GM21528 (cell line): ENCODE data around the gene PDZD7.
A peak's percentile ranks its signal among the peaks of the same experiment; 100 is the strongest.

Experiments
- ATAC-seq: cut with Tn5 transposase; IDR thresholded peaks from one replicate; pipeline ENCODE4 v1.9.1; 2021; ENCODE audit warnings: mild to moderate bottlenecking, moderate library complexity; ENCODE audit not compliant: unreplicated experiment, low FRiP score

The PDZD7 gene

DNA sequence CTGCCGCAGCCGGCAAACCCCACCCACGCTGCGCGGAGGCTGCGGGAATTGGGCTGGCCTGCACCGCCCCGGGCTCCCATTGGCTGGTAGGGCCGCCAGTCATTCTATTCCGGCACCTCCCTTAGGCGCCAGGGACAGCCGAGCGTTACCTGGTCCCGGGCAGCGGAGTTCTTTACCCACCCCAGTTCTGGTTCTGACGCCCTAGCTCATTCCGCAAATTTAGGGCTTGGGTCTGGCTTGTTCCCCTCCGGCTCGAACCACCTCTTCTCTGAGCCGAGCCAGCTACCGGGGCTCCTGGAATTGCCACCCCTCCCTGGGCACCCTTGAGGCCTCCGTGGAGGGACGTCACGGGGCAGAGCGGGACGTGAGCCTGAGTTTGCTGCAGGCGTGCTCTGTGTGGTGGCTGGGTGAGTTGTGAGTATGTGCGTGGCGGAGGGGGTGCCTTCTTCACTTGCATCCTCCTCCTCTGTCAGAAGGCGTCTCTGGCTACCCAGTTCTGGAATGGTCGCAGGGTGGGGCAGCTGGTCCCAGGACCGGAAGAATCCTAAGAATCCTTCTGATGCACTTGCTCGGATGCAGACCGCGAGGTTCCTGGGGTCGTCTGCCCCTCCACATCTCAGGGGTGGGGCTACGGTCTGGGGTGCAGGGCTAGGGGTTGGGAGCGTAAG, at the start of gene PDZD7, which contains the start of gene SFXN3:
Gene PDZD7 (minus strand): TSS at position 2 of the 668 bp plus-strand sequence. CDS start 910 bp downstream, outside the sequence.
Gene SFXN3 (plus strand): TSS at position 107 of the 668 bp plus-strand sequence. CDS start 3,461 bp downstream, outside the sequence.
- peak; percentile 86 for ATAC-seq

DNA sequence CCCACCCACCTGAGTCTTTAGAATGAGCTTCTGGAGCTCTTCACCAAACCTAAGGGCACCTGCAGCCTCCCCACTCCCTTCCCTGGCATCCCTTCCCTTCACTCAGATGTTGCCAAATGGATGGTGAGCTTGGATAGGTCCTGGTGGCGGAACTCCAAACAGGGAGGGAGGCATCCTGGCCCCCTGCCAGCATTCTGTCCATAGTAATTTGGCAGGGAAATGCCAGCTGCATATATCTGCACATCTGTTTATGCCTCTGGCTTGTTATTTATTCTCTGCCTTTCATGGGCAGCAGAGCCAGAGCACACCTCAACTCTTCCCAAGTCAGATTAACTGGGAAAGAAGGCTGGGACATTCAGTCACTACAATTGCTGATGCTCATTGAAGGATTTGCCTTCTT, 48.9 kb upstream of the PDZD7 start:
- ATAC-seq, result no peak

DNA sequence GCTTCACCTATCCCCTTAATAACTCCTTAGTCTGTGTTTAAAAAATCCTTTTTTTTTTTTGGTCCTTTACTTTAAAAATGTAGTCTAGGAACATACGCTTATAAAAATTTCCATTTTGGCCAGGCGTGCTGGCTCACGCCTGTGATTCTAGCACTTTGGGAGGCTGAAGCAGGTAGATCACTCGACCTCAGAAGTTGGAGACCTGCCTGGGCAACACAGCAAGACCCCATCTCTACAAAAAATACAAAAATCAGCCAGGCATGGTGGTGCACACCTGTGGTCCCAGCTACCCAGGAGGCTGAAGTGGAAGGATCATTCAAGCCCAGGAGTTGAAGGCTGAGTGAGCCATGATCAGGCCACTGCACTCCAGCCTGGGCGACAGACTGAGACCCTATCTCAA, 45.7 kb upstream of the PDZD7 start:
- no peak for ATAC-seq

DNA sequence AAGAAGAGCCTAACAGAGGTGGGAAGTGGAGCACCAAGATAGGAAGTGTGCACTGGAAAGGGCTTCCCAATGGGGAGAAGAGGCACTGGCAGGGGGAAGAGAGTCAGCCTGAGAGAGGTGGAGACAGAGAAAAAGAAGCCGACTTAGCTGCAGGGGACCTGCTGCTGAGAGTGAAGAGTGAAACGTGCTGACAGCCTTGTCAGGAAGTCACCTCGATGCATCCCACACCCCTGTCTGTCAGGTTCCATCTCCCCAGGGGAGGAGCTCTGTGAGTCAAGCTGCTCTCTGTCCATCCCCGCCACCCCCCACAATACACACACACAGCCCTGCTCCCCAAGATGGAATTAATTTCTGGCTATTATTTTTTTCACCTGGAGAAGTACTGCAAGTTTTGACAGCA, 44.8 kb upstream of the PDZD7 start:
- ATAC-seq, result no peak

DNA sequence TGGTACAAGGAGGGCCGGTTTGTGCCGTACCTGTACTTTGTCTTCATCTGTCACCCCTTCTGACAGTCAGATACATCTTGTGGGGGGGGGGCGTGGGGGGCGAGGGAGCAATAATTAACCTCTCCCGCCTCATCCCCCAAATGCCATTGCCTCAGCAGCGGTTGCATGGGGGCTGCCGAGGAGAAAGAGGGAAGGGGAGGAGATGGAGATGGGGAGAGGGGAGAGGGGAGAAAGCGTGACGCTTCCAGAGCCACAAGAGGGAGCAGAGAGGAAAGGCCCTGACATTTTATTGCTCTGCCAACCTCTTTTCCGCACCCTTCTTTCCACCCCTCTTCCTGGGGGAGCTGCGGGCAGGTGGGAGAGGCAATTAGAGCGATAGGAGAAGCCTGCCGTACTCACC, 42.7 kb upstream of the PDZD7 start:
- no peak for ATAC-seq

DNA sequence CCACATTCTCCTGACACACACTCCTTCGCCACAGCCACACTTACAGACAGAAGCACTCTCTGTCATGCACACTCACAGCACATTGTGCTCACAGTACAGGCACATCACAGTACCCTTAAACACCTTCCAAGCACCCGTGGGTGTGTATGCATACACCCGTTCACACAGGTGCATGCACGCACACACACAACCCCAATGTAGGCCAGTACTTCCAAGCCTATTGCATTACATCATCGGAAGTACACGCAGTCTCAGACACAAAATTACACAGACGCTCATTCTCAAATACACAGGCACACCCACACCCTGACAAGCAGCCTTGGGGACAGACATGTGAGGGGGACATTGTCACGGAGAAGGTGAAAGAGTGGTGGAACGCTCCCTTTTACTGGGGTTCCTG, 42.0 kb upstream of the PDZD7 start:
- no peak for ATAC-seq

DNA sequence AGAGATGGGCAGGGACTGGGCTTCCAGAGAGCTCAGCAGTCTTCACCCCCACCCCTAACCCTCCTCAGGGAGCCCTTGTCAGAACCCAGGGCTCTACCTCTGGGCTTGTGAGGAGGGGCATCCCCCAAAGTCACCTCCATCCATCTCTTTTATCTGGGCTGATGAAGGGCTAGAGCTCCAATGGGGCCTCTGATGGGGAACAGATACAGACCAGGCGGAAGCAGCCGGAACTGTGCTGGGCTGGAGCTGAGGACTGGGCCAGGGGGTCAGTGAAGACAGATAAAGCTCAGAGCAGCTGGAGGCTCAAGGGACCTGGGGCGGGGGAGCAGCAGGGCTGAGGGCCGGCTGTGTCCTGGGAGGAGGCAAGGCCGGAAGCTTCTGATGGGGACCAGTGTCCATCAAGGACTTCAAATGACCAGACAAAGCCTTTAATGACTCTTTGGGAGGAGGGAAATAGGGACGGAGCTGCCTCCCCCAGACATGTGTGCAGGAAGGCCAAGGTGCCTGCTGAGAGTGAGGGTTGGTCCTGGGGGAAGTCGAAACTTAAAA, 41.0 kb upstream of the PDZD7 start:
- ATAC-seq, result no peak

DNA sequence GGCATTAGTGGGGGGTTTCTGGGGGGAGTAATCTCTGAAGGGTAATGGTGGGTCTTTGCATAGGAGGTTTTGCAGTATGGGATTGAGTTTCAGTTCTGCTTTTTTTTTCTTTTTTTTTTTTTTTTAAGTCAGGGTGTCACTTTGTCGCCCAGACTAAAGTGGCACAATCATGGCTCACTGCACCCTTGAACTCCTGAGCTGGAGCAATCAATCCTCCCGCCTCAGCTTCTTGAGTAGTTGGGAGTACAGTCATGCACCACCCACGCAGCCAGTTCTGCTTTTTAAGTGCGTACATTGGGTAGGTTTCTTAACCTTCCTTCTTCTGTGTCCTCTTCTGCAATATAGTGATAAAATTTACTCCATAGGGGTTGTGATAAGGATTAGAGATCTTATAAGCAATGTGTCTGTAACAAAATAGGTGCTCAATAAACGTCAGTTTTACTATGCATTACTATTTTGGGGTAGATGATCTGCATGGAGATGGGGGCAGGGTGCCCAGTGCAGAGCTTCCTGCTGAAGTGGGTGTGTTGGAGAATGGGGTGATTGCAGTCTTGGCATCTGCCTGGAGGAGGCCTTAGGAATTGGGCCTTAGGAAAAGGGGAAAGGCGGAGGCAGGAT, 40.4 kb upstream of the PDZD7 start:
- ATAC-seq, result no peak

DNA sequence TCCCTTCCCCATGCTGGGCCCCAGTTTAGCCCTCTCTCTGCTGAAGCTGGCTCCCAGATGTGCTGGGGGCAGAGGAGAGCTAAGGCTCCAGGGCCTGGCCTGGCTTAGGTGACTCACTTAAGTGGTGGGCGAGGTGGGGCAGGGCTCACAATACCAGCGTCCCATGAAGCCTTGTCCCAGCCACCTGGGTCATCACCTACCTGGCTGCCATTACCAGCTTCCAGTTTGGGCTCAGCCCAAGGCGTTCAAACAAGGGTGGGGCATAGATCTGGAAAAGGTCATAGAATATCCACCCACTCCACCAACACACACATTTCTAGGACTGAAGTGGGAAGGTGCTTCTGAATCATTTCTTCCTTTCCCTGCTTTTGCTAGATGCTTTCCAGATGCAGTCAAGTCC, 39.2 kb upstream of the PDZD7 start:
- ATAC-seq, result no peak

DNA sequence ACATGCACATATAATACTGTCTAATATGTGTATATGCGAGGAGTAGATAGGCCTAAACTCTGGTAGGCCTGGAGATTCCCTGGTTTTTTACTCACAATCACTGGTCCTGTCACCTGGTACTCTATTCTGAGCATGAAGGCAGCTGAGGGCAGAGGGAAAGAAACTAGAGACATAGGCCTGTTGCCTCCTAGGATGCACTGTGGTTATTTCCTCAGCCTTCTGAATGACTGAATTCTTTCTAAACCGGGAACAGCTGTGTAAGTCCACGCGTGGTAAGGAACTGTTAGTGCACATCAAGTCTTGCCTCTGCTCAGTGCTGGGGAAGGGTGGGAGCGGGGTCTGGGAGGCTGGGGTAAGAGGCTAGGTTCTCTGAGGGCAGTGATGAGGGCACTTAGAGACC, 38.5 kb upstream of the PDZD7 start:
- ATAC-seq, result no peak

DNA sequence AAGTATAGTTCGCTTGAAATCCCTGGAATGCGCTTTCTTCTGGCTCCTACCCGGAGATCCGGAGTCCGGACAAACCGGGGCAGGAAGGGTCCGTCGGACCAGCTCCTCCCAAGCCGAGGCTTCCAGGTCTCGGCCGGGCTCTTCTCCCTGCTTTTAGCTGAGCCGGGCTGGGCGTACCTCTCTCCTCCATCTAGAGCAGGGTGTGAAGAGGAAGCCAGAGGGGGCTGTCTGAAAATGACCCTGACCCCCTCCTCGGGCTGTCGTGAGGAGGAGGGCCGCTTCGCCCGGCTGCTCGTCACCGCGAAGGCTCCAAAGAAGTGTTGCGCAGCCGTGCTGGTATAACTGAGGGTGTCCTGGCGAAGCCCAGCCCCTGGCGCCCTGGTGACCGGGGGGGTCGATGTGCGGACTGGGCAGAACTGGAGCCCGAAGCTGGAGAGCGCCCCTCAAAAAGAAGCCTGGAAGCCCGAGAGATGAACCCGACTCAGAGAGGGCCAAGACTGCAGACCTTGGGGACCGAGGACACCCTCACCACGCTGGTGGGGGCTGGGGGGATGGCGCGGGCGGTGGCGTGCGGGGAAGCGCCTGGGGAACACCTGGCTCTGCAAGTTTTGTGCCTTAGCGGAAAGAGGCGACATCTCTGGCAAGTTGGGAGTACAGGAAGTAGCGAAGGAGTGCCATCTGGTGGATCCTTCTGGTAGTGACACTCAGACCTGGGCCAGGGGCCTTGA, 36.6 kb upstream of the PDZD7 start:
- ATAC-seq, result peak; percentile 54

DNA sequence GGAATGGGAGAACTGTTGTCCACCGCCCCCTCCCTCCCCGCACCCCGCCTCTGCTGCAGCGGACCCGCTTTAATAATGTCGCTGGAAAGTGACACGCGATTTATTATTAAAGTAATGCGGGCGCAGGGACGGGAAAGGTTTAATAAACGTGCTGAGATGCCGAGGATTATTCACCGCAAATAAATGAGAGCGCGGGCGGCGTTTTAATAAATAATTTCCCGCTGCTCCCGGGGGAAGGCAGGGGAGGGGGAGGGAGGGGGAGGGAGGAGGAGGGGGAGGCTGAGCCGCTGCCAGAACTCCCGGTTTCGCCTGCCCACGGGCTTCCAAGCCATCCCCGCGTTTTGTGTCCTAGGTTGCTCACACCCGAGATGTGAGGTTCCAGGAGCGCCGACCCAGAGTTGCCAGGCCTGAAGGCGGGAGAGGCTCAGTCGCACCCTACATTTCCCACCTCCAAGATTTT, 36.0 kb upstream of the PDZD7 start:
- ATAC-seq, result no peak

DNA sequence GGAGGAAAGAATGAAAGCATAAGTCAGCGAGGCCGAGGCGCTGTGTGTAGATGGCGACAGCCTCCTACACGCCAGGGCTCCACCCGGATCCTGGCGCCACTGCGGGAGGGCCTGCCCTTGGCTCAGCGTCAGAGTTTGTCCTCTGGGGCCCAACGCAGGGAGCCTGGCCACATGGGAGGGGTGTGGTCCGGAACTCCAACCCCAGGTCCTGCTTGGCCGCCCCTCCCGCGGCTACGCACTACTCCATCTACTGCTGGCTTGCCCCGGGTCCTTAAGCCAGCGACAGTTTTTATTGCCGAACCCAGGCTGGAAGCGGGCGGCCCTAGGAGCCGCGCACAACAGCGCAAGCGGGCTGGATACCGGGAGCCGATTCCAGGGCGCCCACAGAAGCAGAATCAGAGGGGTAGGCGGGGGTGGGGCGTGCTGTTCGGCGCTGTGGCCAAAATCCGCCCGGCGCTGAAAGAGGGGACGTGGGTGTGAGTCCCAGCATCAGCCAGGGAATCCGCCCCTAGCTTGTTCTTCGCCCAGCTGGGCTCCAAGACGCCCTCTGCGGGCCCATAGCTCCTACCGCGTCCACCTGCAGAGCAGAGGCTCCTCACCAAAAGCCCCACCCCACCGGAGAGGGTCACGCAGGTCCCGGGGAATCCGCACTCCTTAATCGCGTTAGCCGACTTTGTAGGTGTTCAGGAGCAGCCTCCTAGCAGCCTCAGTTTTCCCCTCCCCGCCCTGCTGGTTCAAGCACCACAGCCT, 35.4 kb upstream of the PDZD7 start:
- ATAC-seq, result no peak

DNA sequence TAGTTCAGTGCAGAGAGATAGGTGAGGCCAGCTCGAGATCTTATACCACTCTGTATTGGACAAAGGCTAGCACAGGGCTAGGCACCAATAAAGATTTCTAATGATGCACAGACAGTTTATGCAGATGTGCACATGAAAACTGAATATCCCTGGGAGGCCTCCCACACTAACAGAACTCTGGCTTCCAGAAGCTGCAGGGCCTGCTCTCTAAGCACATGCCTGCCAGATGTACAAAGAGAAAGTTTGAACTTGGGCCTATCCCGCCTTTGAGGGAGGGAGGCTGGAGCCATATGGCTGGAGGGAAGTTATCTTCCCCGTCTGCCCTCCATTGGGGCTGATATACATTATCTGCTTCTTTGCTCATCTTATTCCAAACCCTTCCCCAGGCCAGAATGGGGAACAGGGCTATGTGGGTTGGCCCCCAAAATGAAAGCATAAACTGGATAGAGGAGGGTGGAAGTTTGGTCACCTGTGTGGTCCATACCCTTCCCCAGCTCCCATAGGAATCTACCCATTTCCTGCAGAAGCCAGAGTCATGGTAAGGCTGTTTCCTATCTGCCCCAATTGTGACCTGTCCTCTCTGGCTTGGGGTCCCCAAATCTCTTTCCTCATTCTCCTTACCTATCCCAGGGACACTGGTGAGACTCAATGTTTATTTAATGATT, 34.7 kb upstream of the PDZD7 start:
- ATAC-seq, result no peak

DNA sequence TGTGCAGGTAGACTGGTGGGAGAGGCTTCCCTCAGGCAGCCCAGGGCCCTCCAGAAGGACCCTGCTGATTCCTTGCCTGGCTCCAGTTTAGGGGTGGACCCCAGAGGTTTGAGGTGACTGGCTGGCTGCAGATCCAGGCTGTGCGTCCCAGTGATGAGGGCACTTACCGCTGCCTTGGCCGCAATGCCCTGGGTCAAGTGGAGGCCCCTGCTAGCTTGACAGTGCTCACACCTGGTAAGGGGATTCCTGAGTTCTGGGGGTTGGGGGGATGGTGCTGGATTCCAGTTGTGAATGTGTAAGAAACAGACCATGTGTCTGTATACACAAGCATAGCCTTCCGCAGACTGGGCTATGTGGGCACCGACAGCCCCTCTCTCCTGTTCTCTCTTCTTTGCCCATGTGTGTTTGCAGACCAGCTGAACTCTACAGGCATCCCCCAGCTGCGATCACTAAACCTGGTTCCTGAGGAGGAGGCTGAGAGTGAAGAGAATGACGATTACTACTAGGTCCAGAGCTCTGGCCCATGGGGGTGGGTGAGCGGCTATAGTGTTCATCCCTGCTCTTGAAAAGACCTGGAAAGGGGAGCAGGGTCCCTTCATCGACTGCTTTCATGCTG, 33.6 kb upstream of the PDZD7 start:
- no peak for ATAC-seq

DNA sequence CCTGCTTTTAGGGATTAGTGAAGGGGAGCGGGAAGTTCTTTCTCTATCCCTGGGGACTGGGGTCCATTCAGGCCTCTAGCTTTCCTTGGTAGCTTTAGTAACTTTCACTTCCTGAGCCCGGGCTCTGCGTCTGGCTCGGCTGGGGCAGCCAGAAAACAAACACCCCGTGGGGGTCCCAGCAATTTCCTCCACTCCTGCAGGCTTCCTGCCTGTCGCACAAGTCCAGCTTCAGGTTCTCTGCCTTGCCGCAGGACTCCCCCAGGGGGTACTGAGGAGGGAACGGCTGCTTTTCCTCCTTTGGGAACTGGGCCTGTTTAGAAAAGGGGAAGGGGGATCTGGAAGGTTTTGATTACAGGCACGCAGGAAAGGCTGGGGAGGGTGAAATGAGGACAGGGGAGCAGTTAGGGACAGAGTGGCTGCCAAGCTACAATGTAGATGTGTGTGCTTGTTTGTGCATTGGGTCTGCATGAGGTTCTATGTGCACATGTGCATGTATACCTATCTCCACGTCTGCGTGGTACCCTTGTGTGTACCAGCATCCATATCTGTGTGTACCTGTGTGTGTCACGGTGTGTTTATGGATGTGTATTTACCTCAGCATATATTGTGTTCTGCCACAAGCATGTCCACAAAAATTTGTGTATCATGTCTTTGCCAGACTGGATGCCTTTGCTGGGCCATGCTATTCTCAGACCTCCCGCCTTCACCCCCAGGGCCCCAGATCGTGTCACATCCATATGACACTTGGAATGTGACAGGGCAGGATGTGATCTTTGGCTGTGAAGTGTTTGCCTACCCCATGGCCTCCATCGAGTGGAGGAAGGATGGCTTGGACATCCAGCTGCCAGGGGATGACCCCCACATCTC, 32.9 kb upstream of the PDZD7 start:
- no peak for ATAC-seq

DNA sequence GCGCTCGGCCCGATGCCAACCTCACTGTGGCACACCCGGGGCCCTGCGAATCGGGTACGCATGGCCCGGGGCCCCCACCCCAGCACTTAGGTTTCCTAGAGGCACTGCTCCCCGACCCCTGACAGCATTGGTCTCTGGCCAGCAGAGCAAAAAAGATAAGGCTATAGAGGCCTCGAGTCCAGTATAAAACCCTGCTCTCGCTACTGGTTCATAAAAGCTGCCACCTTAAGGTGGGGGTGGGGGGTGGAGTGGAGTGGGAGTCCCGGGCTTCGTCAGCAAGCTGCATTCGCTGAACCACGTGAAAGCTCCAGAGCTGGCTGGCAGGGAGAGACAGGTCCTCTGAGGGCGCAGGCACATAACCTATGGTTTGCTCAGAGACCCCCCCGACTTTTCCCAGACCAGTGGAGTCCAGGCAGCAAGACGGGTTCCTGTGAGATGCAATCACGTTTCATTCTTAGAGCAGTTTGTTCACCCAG, 32.2 kb upstream of the PDZD7 start:
- ATAC-seq, result no peak

DNA sequence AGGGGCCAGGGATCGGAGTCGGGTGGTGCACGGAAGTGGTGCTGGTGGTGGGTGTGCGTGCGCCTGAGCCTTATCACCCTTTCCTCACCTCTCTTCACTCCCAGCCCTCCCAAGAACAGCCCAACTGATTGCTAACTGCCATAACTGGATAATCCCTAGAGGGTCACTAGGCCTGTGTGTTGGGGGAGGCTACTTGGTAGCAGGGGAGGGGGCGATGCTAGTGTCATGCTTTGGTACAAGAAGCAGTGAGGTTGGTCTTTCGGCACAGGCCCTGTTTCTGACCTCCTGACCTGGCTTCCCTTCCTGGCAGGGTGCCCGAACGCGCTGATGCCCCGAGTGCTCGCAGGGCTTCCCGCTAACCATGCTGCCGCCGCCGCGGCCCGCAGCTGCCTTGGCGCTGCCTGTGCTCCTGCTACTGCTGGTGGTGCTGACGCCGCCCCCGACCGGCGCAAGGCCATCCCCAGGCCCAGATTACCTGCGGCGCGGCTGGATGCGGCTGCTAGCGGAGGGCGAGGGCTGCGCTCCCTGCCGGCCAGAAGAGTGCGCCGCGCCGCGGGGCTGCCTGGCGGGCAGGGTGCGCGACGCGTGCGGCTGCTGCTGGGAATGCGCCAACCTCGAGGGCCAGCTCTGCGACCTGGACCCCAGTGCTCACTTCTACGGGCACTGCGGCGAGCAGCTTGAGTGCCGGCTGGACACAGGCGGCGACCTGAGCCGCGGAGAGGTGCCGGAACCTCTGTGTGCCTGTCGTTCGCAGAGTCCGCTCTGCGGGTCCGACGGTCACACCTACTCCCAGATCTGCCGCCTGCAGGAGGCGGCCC, 31.5 kb upstream of the PDZD7 start:
- no peak for ATAC-seq
